Activated CD4-positive, alpha-beta T cell treated with anti-CD3 and anti-CD28 coated beads for 36 hours (primary cell): ENCODE measurements around the gene NFIC. TPM values are rescaled to one million over a fixed set of nuclear protein-coding genes. Genes with fewer than 3 reads are reported as not detected.
A peak's percentile ranks its signal among the peaks of the same experiment; 100 is the strongest.
"Not testable (repeated sequence)": the region's sequence is repeated elsewhere in the genome, so short reads cannot be mapped to it uniquely, and the experiment has no call there.

Experiments
- ATAC-seq: fragments of 200-7000 bp; cut with Tn5 transposase; one replicate; pipeline ENCODE4 v1.10.0; 2021; ENCODE audit warnings: mild to moderate bottlenecking, moderate library complexity
- CTCF ChIA-PET: fragments of 350-600 bp; sonication (Branson Sonifier 250); formaldehyde crosslinking; loops from one replicate; lab custom pipeline; 2021; ENCODE audit warnings: antibody characterized with exemption; lab: Charles Lee
- POLR2A ChIA-PET: fragments of 350-600 bp; sonication (Branson Sonifier 250); formaldehyde crosslinking; loops from one replicate; lab custom pipeline; 2021; ENCODE audit warnings: antibody characterized with exemption, inconsistent platforms; lab: Charles Lee
- DNase-seq: peaks from one replicate; pipeline ENCODE4 v3.0.0-alpha.2; 2020
- H3K27ac Mint-ChIP-seq: one replicate; pipeline ENCODE4 v1.8.0; 2021; ENCODE audit warnings: mixed read lengths
- H3K27me3 Mint-ChIP-seq: one replicate; pipeline ENCODE4 v1.8.0; 2021; ENCODE audit warnings: mixed read lengths
- H3K36me3 Mint-ChIP-seq: one replicate; pipeline ENCODE4 v1.8.0; 2021; ENCODE audit warnings: low read depth, mixed read lengths
- H3K4me1 Mint-ChIP-seq: one replicate; pipeline ENCODE4 v1.8.0; 2021; ENCODE audit warnings: mixed read lengths
- H3K4me3 Mint-ChIP-seq: one replicate; pipeline ENCODE4 v1.8.0; 2021; ENCODE audit warnings: mild to moderate bottlenecking, moderate library complexity, mixed read lengths
- H3K9me3 Mint-ChIP-seq: one replicate; pipeline ENCODE4 v1.8.0; 2021; ENCODE audit warnings: low read depth, mixed read lengths
- intact Hi-C, 2 experiments: fragments of 100-400 bp; cut with DNase I in 1 of 2; cut with micrococcal nuclease in 1 of 2; formaldehyde crosslinking; loops; one replicate each; pipeline versions ENCODE4 v1.14.2 to v1.15.1; 2022 to 2024; cut with DNase I, micrococcal nuclease
- total RNA-seq, 2 experiments: library from RNA; stranded (reverse); gene quantifications; one replicate each; pipeline ENCODE4 v1.2.3, GENCODE V29; 2021

The NFIC gene
- total RNA-seq, 2 experiments from 2014 or later, result 20.5 to 22.6 TPM

DNA sequence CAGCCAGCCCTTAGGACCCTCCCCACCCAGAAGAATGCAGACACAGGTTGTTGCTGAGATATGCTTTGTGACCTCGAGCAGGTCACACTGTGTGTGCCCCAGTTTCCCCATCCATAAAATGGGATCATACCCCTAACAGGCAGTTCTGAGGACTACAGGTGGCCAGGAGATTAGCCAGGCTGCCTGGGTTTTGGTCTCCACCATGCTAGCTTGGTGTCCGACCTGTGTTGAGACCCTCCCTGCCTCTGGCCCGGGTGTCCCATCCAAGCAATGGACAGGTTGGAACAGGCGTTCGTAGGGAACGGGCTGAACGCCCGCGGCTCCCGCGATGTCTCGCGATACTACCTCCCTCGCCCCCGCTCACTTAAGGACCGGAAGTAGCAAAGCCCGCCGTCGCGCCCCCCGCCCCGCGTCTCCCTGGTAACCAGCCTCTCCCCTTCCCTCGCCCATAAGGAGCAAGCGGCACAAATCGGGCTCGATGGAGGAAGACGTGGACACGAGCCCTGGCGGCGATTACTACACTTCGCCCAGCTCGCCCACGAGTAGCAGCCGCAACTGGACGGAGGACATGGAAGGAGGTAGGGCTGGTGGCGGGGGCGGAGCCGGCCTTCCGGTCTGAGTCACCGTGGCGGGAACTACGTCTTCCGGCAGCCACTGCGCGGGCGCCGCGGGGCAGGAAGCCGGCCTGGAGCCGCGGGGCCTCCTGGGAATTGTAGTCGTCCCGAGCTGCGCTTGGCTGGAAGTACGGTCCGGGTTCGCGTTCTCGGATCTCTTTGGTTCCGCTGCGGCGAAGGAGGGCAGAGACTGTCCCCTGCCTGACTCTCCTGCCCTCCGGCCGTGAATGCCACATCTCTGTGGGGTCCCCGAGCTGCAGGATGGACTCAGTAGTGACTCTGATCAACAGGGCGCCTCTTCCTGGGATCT, 68.5 kb downstream of the NFIC start:
- ChIA-PET CTCF (interaction anchor here (0.5 to 0.8 kb wide), 3 partner anchors 25 to 118 kb away, joined by 3 to 4 read pairs (median 4); no protein-coding TSS in a partner anchor), POLR2A (interaction anchor here (0.6 kb wide), 1 partner anchor 9 kb away, joined by 3 read pairs; no protein-coding TSS in a partner anchor)
- H3K27me3 Mint-ChIP-seq, result no peaks in the 10 kb centered on the region
- H3K4me1 Mint-ChIP-seq, result peaks cover 13% of the 10 kb centered on the region
- ATAC-seq (peak; percentile 96), DNase-seq (peak; percentile 98)
- H3K27ac Mint-ChIP-seq, result peak overlapping the region; percentile 99
- peaks cover 7% of the 10 kb centered on the region for H3K9me3 Mint-ChIP-seq
- peaks cover 13% of the 10 kb centered on the region for H3K36me3 Mint-ChIP-seq
- H3K4me3 Mint-ChIP-seq, result peak overlapping the region; percentile 84
- intact Hi-C loops, result loop anchor here (1.0 to 5.0 kb wide), 16 partner anchors 65 to 1356 kb away; partner anchors contain the start of genes DOHH (in 1 of the 2), FEM1A (in 1 of the 2), FZR1 (in 1 of the 2) and HMG20B (in 1 of the 2)

- peak; percentile 78 for DNase-seq
- H3K9me3 Mint-ChIP-seq, result no peaks in the 10 kb centered on the region
- peak; percentile 55 for ATAC-seq
- no peak overlapping the region for H3K4me3 Mint-ChIP-seq
- intact Hi-C loops, result loop anchor here in 1 of 2 experiments (1.0 kb wide), 1 partner anchor 113 kb away; no protein-coding TSS in a partner anchor
- H3K27me3 Mint-ChIP-seq, result no peaks in the 10 kb centered on the region
- no peak overlapping the region for H3K27ac Mint-ChIP-seq
- ChIA-PET CTCF (interaction anchor here (0.7 to 1.0 kb wide), 2 partner anchors 59 to 206 kb away, joined by 3 to 4 read pairs; no protein-coding TSS in a partner anchor), POLR2A (interaction anchor here (0.5 kb wide), 1 partner anchor 20 kb away, joined by 5 read pairs; no protein-coding TSS in a partner anchor)
- H3K36me3 Mint-ChIP-seq, result peaks cover 4% of the 10 kb centered on the region
- peaks cover 13% of the 10 kb centered on the region for H3K4me1 Mint-ChIP-seq
Observed at GRCh38 chr19:3440082-3440481, 73.7 kb downstream of the NFIC start.

DNA sequence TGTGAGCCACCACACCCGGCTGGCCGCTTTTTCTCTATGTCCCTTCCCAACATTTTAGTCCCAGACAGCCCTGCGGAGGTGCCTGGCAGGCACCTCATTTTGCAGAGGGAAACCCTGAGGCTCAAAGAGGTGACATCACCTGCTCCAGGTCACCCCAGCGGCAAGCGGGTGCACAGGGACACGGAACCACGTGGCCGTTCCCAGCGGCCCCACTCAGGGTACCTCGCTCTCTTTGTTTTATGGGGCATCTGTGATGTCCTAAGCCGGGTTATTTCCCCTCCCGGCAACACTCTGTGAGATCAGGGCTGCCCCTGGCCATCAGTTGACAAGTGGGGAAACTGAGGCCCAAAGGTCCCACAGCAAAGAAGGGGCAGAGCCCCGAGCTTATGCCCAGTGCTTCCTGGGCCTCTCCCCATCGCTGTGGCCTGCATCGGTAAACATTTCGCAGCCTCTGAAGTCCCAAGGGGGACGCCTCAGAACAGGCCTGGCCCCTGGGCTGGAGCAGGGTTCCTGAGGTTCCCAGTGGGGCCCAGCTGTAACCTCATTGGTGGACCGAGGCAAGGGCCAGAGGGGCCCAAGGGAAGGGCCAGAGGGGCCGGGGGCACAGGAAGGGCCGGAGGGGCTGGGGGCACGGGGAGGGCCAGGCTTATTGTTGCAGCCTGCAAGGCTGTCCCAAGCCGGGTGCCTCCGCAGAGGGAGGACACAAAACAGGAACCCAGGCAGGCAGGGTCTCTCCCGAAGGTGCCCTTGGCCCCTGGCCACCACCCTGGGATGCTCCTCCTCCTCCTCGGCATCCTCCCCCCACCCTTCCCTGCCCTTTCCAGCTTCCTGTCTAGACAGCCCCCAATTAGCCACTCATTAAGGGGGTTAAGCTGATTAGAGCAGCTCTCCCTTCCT, 75.0 kb downstream of the NFIC start:
- DNase-seq, result no peak
- Mint-ChIP-seq H3K9me3 (no peaks in the 10 kb centered on the region), H3K4me1 (peaks cover 8% of the 10 kb centered on the region), H3K27me3 (no peaks in the 10 kb centered on the region), H3K4me3 (no peak overlapping the region), H3K36me3 (peaks cover 4% of the 10 kb centered on the region), H3K27ac (no peak overlapping the region)
- ChIA-PET CTCF (interaction anchor here (0.6 kb wide), 1 partner anchor 44 kb away, joined by 3 read pairs; no protein-coding TSS in a partner anchor), POLR2A (no interaction called here)
- intact Hi-C loops, result no loop called here
- no peak for ATAC-seq

DNA sequence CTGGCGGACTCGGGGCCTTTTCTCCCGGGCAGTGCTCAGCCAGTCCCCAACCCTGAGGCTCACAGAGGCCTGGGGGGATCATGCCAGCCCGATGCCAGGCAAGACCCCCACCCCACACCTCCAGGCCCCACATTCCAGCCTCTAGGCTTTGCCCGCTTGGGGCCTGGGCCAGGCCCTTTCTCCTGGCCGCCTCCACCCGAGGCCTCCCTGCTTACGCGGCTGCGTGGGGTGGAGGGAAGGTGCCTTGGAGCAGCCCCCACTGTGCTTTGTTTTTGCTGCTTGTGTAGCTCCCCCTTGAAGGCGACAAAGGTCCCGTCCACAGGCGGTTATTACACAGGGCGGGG, 75.6 kb downstream of the NFIC start:
- DNase-seq (no peak), ATAC-seq (no peak)
- Mint-ChIP-seq H3K27ac (no peak overlapping the region), H3K4me1 (peaks cover 8% of the 10 kb centered on the region), H3K36me3 (peaks cover 4% of the 10 kb centered on the region), H3K4me3 (no peak overlapping the region), H3K27me3 (no peaks in the 10 kb centered on the region), H3K9me3 (no peaks in the 10 kb centered on the region)
- ChIA-PET CTCF (no interaction called here), POLR2A (no interaction called here)
- intact Hi-C loops, result no loop called here

DNA sequence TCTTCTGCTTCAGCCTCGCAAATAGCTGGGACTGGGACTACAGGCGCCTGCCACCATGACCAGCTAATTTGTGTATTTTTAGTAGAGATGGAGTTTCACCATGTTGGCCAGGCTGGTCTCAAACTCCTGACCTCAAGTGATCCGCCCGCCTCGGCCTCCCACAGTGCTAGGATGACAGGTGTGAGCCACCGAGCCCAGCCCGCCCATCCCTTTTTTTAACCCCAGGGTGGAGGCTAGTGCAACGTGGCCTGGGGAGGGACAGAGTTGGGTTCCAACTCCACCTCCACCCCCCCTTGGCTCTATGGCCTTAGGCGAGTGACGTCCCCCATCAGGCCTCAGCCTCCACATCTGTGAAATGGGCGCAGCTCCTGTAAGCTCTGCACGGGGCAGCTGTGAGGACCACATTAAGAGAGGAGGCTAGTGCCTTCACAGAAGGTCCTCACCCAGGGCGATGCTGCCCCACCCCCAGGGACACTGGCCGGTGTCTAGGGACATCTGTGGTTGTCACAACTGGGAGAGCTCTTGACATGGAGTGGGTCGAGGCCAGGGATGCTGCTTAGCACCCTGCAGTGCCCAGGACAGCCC, 76.2 kb downstream of the NFIC start:
- no peaks in the 10 kb centered on the region for H3K9me3 Mint-ChIP-seq
- ChIA-PET CTCF (interaction anchor here (0.5 kb wide), 1 partner anchor 17 kb away, joined by 3 read pairs; no protein-coding TSS in a partner anchor), POLR2A (no interaction called here)
- H3K36me3 Mint-ChIP-seq, result peaks cover 4% of the 10 kb centered on the region
- no peak overlapping the region for H3K4me3 Mint-ChIP-seq
- no peaks in the 10 kb centered on the region for H3K27me3 Mint-ChIP-seq
- no peak overlapping the region for H3K27ac Mint-ChIP-seq
- peaks cover 8% of the 10 kb centered on the region for H3K4me1 Mint-ChIP-seq
- intact Hi-C loops, result no loop called here
- ATAC-seq (no peak), DNase-seq (no peak)

- ChIA-PET POLR2A (interaction anchor here (0.7 kb wide), 1 partner anchor 9 kb away, joined by 3 read pairs; no protein-coding TSS in a partner anchor), CTCF (no interaction called here)
- peaks cover 2% of the 10 kb centered on the region for H3K36me3 Mint-ChIP-seq
- ATAC-seq, result no peak
- no peak overlapping the region for H3K4me3 Mint-ChIP-seq
- no peak for DNase-seq
- H3K27me3 Mint-ChIP-seq, result no peaks in the 10 kb centered on the region
- intact Hi-C loops, result no loop called here
- peaks cover 8% of the 10 kb centered on the region for H3K4me1 Mint-ChIP-seq
- no peak overlapping the region for H3K27ac Mint-ChIP-seq
- H3K9me3 Mint-ChIP-seq, result no peaks in the 10 kb centered on the region
Observed at GRCh38 chr19:3443840-3444694, 77.7 kb downstream of the NFIC start.

- Mint-ChIP-seq H3K36me3 (peaks cover 3% of the 10 kb centered on the region), H3K4me3 (no peak overlapping the region), H3K9me3 (no peaks in the 10 kb centered on the region), H3K27ac (no peak overlapping the region), H3K27me3 (no peaks in the 10 kb centered on the region), H3K4me1 (peaks cover 8% of the 10 kb centered on the region)
- ATAC-seq, result no peak
- DNase-seq, result no peak
- POLR2A ChIA-PET, result interaction anchor here (0.7 kb wide), 1 partner anchor 9 kb away, joined by 3 read pairs; no protein-coding TSS in a partner anchor
- intact Hi-C loops, result no loop called here
- CTCF ChIA-PET, result no interaction called here
Observed at GRCh38 chr19:3444695-3445234, 78.4 kb downstream of the NFIC start.

DNA sequence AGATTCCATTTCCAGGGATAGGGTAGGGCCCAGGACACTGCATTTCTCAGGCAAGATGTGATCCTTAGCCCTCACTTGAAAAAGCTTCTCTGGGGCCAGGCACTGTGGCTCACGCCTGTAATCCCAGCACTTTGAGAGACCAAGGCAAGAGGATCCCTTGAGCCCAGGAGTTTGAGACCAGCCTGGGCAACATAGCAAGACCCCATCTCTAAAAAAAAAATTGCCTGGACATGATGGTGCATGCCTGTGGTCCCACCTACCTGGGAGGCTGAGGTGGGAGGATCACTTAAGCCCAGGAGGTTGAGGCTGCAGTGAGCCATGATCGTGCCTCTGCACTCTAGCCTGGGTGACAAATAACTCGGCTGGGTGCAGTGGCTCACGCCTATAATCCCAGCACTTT, 80.3 kb downstream of the NFIC start:
- H3K27me3 Mint-ChIP-seq, ATAC-seq, intact Hi-C loops, H3K27ac Mint-ChIP-seq, H3K4me3 Mint-ChIP-seq, H3K36me3 Mint-ChIP-seq, DNase-seq, POLR2A ChIA-PET, H3K9me3 Mint-ChIP-seq, H3K4me1 Mint-ChIP-seq: not testable (repeated sequence)
- CTCF ChIA-PET, result interaction anchor here (0.5 kb wide), 1 partner anchor 142 kb away, joined by 3 read pairs; no protein-coding TSS in a partner anchor

GRCh38 chr19:3448616-3449334, 82.4 kb downstream of the NFIC start:
- H3K27ac Mint-ChIP-seq, result no peak overlapping the region
- H3K27me3 Mint-ChIP-seq, result no peaks in the 10 kb centered on the region
- H3K4me3 Mint-ChIP-seq, result no peak overlapping the region
- no peak for DNase-seq
- no peaks in the 10 kb centered on the region for H3K9me3 Mint-ChIP-seq
- H3K4me1 Mint-ChIP-seq, result peaks cover 3% of the 10 kb centered on the region
- intact Hi-C loops, result no loop called here
- H3K36me3 Mint-ChIP-seq, result peaks cover 17% of the 10 kb centered on the region
- ChIA-PET CTCF (no interaction called here), POLR2A (no interaction called here)
- ATAC-seq, result no peak
